DOHH2 (cell line): Measurements from ENCODE around the gene MYBPC2.

Source experiments
- EZH2phosphoT487 ChIP-seq: fragments of 200-600 bp; sonication (generic); IDR thresholded peaks from 2 replicates; pipeline ENCODE4 v1.6.1; 2017; ENCODE audit warnings: borderline replicate concordance, mild to moderate bottlenecking, antibody characterized with exemption, low read length, moderate library complexity, mixed read lengths
- TF ChIP-seq, protein P1 (sequence below): fragments of 200-600 bp; sonication (generic); IDR thresholded peaks from one replicate; pipeline ENCODE4 v1.5.1; 2014; ENCODE audit warnings: antibody characterized with exemption, mild to moderate bottlenecking, low read depth, low read length; ENCODE audit not compliant: poor library complexity, severe bottlenecking

DNA sequence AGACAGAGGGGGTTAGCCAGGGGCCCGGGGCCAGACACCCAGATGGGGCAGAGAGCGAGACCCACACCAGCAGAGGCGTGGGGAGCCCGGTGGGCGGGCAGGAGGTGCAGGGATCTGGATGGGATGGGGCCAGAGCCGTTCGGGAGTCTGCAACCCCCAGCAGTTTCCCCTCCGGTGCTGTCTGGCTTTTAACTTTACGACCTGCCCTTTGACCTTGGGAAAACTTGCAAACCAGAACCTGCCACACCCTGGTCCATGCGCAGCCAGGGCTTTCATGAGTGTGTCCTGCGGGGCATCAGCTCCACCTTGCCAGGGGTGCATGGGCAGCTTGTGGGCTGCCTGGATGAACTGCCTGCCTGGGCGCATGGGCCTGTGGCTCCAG lies 68.5 kb downstream of the MYBPC2 start:
- TF ChIP-seq, protein P1, sequence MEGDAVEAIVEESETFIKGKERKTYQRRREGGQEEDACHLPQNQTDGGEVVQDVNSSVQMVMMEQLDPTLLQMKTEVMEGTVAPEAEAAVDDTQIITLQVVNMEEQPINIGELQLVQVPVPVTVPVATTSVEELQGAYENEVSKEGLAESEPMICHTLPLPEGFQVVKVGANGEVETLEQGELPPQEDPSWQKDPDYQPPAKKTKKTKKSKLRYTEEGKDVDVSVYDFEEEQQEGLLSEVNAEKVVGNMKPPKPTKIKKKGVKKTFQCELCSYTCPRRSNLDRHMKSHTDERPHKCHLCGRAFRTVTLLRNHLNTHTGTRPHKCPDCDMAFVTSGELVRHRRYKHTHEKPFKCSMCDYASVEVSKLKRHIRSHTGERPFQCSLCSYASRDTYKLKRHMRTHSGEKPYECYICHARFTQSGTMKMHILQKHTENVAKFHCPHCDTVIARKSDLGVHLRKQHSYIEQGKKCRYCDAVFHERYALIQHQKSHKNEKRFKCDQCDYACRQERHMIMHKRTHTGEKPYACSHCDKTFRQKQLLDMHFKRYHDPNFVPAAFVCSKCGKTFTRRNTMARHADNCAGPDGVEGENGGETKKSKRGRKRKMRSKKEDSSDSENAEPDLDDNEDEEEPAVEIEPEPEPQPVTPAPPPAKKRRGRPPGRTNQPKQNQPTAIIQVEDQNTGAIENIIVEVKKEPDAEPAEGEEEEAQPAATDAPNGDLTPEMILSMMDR, result no peak
- TF ChIP-seq EZH2phosphoT487, result no peak
